ENCODE measurements around the gene OLFM3.

The OLFM3 gene

GRCh38 chr1:101967871-101968270 is 28.9 kb downstream of the OLFM3 start:
- Histone ChIP-seq H3F3A (ENCODE audit: insufficient read depth) (no peaks in the 10 kb centered on the region), H3K27ac (ENCODE audit: low read depth, low read length) (no peak overlapping the region), H4K20me1 (ENCODE audit: low read depth, low read length) (no peaks in the 10 kb centered on the region), H3K9ac (ENCODE audit: low read length) (no peak overlapping the region), H3K36me3 (ENCODE audit: low read length) (no peaks in the 10 kb centered on the region), H3K4me2 (ENCODE audit: low read depth, low read length, poor library complexity, severe bottlenecking) (no peak overlapping the region), H2AFZ (ENCODE audit: low read depth, low read length, severe bottlenecking) (no peak overlapping the region), H3K9me3 (ENCODE audit: insufficient read depth, low read length) (no peaks in the 10 kb centered on the region), H3K4me3 (ENCODE audit: insufficient read depth, low read length, poor library complexity, severe bottlenecking) (no peak overlapping the region), H3K79me2 (ENCODE audit: insufficient read depth, low read length) (no peaks in the 10 kb centered on the region), H3K9me2 (replicated peaks; ENCODE audit: insufficient read depth, low read length) (no peaks in the 10 kb centered on the region), H3K27me3 (ENCODE audit: low read length) (no peaks in the 10 kb centered on the region)
- TF ChIP-seq EZH2phosphoT487 (conservative IDR thresholded peaks at IDR 0.05; ENCODE audit: low read length): no peak

DNA sequence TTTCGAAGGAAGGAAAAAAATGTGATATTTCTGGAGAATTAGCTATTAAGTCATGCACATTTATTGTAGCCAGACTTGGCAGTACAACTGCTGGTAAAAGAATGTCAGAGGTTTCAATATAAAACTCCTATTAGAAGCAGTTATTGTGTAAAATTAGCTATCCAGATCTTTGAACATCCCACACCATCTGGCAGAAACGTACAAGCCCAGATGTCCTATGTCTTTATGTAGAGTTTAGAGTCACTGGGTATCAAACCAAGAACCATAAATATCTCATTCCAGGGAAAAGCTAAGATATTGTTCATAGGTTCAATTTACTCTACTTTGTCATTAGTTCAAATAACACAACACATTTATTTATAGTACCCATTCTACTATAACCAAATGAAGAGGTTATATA is 31.4 kb downstream of the OLFM3 start:
- no peaks in the 10 kb centered on the region for H3K36me3 ChIP-seq (ENCODE audit: low read length)
- no peaks in the 10 kb centered on the region for H3K9me2 ChIP-seq (replicated peaks; ENCODE audit: insufficient read depth, low read length)
- H3K27me3 ChIP-seq (ENCODE audit: low read length): no peaks in the 10 kb centered on the region
- TF ChIP-seq EZH2phosphoT487 (conservative IDR thresholded peaks at IDR 0.05; ENCODE audit: low read length): no peak
- TF ChIP-seq, protein P1, sequence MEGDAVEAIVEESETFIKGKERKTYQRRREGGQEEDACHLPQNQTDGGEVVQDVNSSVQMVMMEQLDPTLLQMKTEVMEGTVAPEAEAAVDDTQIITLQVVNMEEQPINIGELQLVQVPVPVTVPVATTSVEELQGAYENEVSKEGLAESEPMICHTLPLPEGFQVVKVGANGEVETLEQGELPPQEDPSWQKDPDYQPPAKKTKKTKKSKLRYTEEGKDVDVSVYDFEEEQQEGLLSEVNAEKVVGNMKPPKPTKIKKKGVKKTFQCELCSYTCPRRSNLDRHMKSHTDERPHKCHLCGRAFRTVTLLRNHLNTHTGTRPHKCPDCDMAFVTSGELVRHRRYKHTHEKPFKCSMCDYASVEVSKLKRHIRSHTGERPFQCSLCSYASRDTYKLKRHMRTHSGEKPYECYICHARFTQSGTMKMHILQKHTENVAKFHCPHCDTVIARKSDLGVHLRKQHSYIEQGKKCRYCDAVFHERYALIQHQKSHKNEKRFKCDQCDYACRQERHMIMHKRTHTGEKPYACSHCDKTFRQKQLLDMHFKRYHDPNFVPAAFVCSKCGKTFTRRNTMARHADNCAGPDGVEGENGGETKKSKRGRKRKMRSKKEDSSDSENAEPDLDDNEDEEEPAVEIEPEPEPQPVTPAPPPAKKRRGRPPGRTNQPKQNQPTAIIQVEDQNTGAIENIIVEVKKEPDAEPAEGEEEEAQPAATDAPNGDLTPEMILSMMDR (IDR thresholded peaks at IDR 0.05; ENCODE audit: insufficient read depth, low read length, poor library complexity, severe bottlenecking): no peak
- H2AFZ ChIP-seq (ENCODE audit: low read depth, low read length, severe bottlenecking): no peak overlapping the region
- no peak overlapping the region for H3K4me2 ChIP-seq (ENCODE audit: low read depth, low read length, poor library complexity, severe bottlenecking)
- H3K9ac ChIP-seq (ENCODE audit: low read length): no peak overlapping the region
- no peak overlapping the region for H3K4me3 ChIP-seq (ENCODE audit: insufficient read depth, low read length, poor library complexity, severe bottlenecking)
- no peak overlapping the region for H3K27ac ChIP-seq (ENCODE audit: low read depth, low read length)
- no peaks in the 10 kb centered on the region for H4K20me1 ChIP-seq (ENCODE audit: low read depth, low read length)
- no peaks in the 10 kb centered on the region for H3F3A ChIP-seq (ENCODE audit: insufficient read depth)
- no peaks in the 10 kb centered on the region for H3K79me2 ChIP-seq (ENCODE audit: insufficient read depth, low read length)
- H3K9me3 ChIP-seq (ENCODE audit: insufficient read depth, low read length): no peaks in the 10 kb centered on the region

DNA sequence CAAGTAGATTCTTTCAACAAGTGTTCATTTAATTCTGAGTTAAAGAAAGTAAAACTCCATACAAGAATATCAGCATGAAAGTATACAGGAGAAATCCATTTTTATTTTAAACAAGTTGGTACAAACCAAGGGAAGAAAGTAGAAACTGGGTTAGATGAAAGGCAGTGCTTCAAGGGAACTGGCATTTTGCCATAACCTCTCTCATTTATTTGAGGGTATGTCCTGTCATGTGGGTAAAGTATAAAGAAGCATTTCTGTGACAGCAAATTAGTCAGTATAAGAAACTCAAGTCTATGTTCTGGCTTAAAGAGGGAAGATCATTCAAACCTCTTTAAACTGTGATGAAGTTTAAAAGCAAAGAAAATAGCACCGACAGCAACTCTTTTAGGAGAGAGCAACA is 32.0 kb downstream of the OLFM3 start:
- TF ChIP-seq, protein P1 (IDR thresholded peaks at IDR 0.05; ENCODE audit: insufficient read depth, low read length, poor library complexity, severe bottlenecking): no peak
- TF ChIP-seq EZH2phosphoT487 (conservative IDR thresholded peaks at IDR 0.05; ENCODE audit: low read length): no peak
- H3K79me2 ChIP-seq (ENCODE audit: insufficient read depth, low read length): no peaks in the 10 kb centered on the region
- H3F3A ChIP-seq (ENCODE audit: insufficient read depth): no peaks in the 10 kb centered on the region
- no peaks in the 10 kb centered on the region for H4K20me1 ChIP-seq (ENCODE audit: low read depth, low read length)
- H3K4me2 ChIP-seq (ENCODE audit: low read depth, low read length, poor library complexity, severe bottlenecking): no peak overlapping the region
- no peak overlapping the region for H2AFZ ChIP-seq (ENCODE audit: low read depth, low read length, severe bottlenecking)
- no peak overlapping the region for H3K27ac ChIP-seq (ENCODE audit: low read depth, low read length)
- H3K9ac ChIP-seq (ENCODE audit: low read length): no peak overlapping the region
- H3K4me3 ChIP-seq (ENCODE audit: insufficient read depth, low read length, poor library complexity, severe bottlenecking): no peak overlapping the region
- no peaks in the 10 kb centered on the region for H3K9me3 ChIP-seq (ENCODE audit: insufficient read depth, low read length)
- H3K27me3 ChIP-seq (ENCODE audit: low read length): no peaks in the 10 kb centered on the region
- H3K36me3 ChIP-seq (ENCODE audit: low read length): no peaks in the 10 kb centered on the region
- no peaks in the 10 kb centered on the region for H3K9me2 ChIP-seq (replicated peaks; ENCODE audit: insufficient read depth, low read length)

DNA sequence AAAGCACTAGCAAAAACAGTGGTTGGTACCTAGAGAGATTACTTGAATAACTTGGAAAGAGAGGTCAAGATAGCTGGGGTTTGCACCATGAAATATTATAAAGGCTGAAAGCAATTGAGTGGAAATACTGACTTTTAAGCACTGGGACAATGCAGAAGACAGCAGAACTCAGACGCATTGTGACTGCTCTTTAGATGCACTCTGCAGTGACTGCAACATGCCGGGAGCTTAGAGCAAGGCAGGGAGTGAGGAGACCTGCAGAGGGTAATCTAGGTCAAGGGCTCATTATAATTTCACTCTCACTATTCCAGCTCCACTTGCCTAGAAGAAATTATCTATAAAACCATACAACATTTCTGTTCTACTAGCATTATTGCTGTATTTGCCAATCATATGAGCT is 36.6 kb downstream of the OLFM3 start:
- H3K9me2 ChIP-seq (replicated peaks; ENCODE audit: insufficient read depth, low read length): no peaks in the 10 kb centered on the region

More for the DNA sequence above, 36.6 kb downstream of the OLFM3 start:
- Histone ChIP-seq H3K9ac (ENCODE audit: low read length) (no peak overlapping the region), H3K79me2 (ENCODE audit: insufficient read depth, low read length) (no peaks in the 10 kb centered on the region), H2AFZ (ENCODE audit: low read depth, low read length, severe bottlenecking) (no peak overlapping the region), H3K36me3 (ENCODE audit: low read length) (no peaks in the 10 kb centered on the region), H3F3A (ENCODE audit: insufficient read depth) (no peaks in the 10 kb centered on the region), H4K20me1 (ENCODE audit: low read depth, low read length) (no peaks in the 10 kb centered on the region), H3K27me3 (ENCODE audit: low read length) (no peaks in the 10 kb centered on the region), H3K9me3 (ENCODE audit: insufficient read depth, low read length) (no peaks in the 10 kb centered on the region), H3K27ac (ENCODE audit: low read depth, low read length) (no peak overlapping the region), H3K4me2 (ENCODE audit: low read depth, low read length, poor library complexity, severe bottlenecking) (no peak overlapping the region), H3K4me3 (ENCODE audit: insufficient read depth, low read length, poor library complexity, severe bottlenecking) (no peak overlapping the region)
- TF ChIP-seq EZH2phosphoT487 (conservative IDR thresholded peaks at IDR 0.05; ENCODE audit: low read length): no peak
- TF ChIP-seq, protein P1 (IDR thresholded peaks at IDR 0.05; ENCODE audit: insufficient read depth, low read length, poor library complexity, severe bottlenecking): no peak

Data from SU-DHL-6 (cell line).